ENCODE measurements around the gene KRTAP6-3.

The KRTAP6-3 gene

GRCh38 chr21:30592140-30592539 is at the start of gene KRTAP6-3:
TSS of gene KRTAP6-3 (plus strand) at chr21:30592440. CDS start at chr21:30592446, 6 bp downstream.
- TF ChIP-seq, protein P1, sequence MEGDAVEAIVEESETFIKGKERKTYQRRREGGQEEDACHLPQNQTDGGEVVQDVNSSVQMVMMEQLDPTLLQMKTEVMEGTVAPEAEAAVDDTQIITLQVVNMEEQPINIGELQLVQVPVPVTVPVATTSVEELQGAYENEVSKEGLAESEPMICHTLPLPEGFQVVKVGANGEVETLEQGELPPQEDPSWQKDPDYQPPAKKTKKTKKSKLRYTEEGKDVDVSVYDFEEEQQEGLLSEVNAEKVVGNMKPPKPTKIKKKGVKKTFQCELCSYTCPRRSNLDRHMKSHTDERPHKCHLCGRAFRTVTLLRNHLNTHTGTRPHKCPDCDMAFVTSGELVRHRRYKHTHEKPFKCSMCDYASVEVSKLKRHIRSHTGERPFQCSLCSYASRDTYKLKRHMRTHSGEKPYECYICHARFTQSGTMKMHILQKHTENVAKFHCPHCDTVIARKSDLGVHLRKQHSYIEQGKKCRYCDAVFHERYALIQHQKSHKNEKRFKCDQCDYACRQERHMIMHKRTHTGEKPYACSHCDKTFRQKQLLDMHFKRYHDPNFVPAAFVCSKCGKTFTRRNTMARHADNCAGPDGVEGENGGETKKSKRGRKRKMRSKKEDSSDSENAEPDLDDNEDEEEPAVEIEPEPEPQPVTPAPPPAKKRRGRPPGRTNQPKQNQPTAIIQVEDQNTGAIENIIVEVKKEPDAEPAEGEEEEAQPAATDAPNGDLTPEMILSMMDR (conservative IDR thresholded peaks at IDR 0.05), result no peak
- no peak within 1 kb of the TSS for H3K27ac ChIP-seq

DNA sequence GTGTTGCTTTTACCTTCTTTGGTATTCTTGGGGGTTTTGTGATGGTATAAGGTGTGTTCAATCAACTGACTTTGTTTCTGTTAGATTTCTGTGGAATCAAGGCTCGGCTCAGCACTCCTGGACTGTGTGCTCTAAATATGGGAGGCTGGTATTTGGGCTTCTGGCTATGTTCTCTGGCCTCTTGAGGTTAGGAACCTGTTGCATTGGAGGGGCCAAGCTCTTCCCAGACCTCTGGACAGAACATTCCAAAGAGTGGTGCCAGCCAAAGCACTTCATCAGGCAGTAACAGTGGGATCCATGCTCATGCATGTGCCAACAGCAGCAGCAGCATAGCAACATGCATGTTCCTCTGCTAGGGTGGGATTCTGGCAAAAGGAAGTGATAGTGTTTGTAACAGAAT is 39.5 kb upstream of the KRTAP6-3 start:
- no peak overlapping the region for H3K27ac ChIP-seq
- TF ChIP-seq, protein P1 (conservative IDR thresholded peaks at IDR 0.05), result no peak

GRCh38 chr21:30555095-30555494 is 37.1 kb upstream of the KRTAP6-3 start:
- TF ChIP-seq, protein P1 (conservative IDR thresholded peaks at IDR 0.05), result no peak
- no peak overlapping the region for H3K27ac ChIP-seq

DNA sequence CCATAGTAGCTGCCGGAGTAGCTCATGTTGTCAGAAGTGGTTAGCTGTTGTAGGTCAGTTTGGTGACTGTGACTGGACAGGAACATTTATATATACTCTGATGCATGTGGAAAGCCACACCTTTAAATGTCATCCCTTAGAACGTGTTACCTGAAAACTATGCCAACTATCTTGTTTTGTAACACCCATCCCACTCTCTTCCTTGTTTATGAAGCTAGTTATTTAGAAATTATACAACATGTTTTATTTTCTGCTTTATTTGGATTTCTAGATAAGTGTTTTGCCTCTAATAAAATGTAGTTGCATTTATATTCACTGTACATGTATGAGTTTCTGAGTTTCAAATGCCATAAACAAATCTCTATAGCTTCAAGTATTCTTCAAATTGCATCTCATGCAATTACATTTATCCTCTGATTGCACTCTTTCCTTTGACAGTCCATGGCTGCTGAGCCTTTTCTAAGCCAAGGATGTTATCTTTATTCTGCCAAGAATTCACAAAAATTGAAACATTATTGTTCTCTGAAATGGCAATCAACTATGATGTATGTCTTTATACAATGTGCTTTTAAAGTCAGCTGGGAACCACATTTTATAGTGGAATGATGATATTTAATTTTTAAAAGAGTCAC is 30.9 kb upstream of the KRTAP6-3 start, which contains the start of gene KRTAP19-7:
Gene KRTAP19-7, minus strand, starts transcription at position 51 of the 632 bp plus-strand sequence. Its CDS starts 25 bp downstream, at position 26.
- TF ChIP-seq, protein P1 (conservative IDR thresholded peaks at IDR 0.05), result no peak
- H3K27ac ChIP-seq, result no peak within 1 kb of the TSS

DNA sequence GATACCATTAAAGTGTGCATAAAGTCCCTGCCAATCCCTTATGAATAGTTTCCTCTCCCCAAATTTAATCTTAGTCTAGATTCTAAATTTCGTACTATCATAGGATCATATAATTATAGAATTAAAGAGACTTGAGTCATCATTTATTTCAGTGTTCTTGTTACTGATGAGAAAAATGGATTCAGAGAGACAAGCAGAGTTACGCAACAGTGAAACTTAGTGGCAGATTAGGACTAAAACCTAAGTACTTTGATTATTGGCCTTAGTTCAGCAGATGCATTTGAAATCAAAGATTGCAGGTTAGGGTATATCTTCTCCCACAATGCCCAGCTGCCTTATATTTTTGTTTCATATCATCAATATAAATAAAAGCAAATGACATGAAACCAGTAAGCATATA is 30.3 kb upstream of the KRTAP6-3 start:
- no peak overlapping the region for H3K27ac ChIP-seq
- TF ChIP-seq, protein P1 (conservative IDR thresholded peaks at IDR 0.05), result no peak

- no peak overlapping the region for H3K27ac ChIP-seq
- TF ChIP-seq, protein P1 (conservative IDR thresholded peaks at IDR 0.05), result no peak
Observed at GRCh38 chr21:30563072-30563471, 29.2 kb upstream of the KRTAP6-3 start.

- H3K27ac ChIP-seq, result peak overlapping the region; percentile 38
- TF ChIP-seq, protein P1 (conservative IDR thresholded peaks at IDR 0.05), result no peak
Observed at GRCh38 chr21:30563630-30564029, 28.6 kb upstream of the KRTAP6-3 start.
